Smooth muscle cell (in vitro differentiated cells): ENCODE results near the gene UFD1. TPM values are rescaled to one million over a fixed set of nuclear protein-coding genes. Genes with fewer than 3 reads are reported as not detected.

Experiments
- DNase-seq: peaks from one replicate; lab custom pipeline; 2025; ENCODE audit not compliant: unreplicated experiment; lab: John Stamatoyannopoulos, UW
- H2AFZ ChIP-seq: fragments of 200-600 bp; sonication (generic); 2 replicates; pipeline ENCODE4 v1.6.0; 2016; ENCODE audit warnings: antibody characterized with exemption, low read depth, mild to moderate bottlenecking
- H3F3A ChIP-seq: fragments of 200-600 bp; sonication (generic); 2 replicates; pipeline ENCODE4 v1.6.0; 2017; ENCODE audit warnings: antibody characterized with exemption, low read depth
- H3K27ac ChIP-seq: fragments of 200-600 bp; sonication (generic); 2 replicates; pipeline ENCODE4 v1.5.1; 2016; ENCODE audit warnings: low read depth, mild to moderate bottlenecking
- H3K27me3 ChIP-seq: fragments of 200-600 bp; sonication (generic); 2 replicates; pipeline ENCODE4 v1.6.1; 2016; ENCODE audit warnings: low read depth, mild to moderate bottlenecking
- H3K36me3 ChIP-seq: fragments of 200-600 bp; sonication (generic); 2 replicates; pipeline ENCODE4 v1.5.1; 2016; ENCODE audit warnings: low read depth
- H3K4me1 ChIP-seq: fragments of 200-600 bp; sonication (generic); 2 replicates; pipeline ENCODE4 v1.5.1; 2016; ENCODE audit warnings: low read depth
- H3K4me2 ChIP-seq: fragments of 200-600 bp; sonication (generic); 2 replicates; pipeline ENCODE4 v1.6.0; 2016; ENCODE audit warnings: mild to moderate bottlenecking
- H3K4me3 ChIP-seq: fragments of 200-600 bp; sonication (generic); 2 replicates; pipeline ENCODE4 v1.5.1; 2016; ENCODE audit warnings: mild to moderate bottlenecking
- H3K79me2 ChIP-seq: fragments of 200-600 bp; sonication (generic); 2 replicates; pipeline ENCODE4 v1.6.0; 2016; ENCODE audit warnings: low read depth, mild to moderate bottlenecking
- H3K9ac ChIP-seq: fragments of 200-600 bp; sonication (generic); 2 replicates; pipeline ENCODE4 v1.6.0; 2016; ENCODE audit warnings: low read depth
- H3K9me3 ChIP-seq: fragments of 200-600 bp; sonication (generic); replicated peaks from 2 replicates; pipeline ENCODE4 v1.5.1; 2016; ENCODE audit warnings: low read depth
- H4K20me1 ChIP-seq: fragments of 200-600 bp; sonication (generic); 2 replicates; pipeline ENCODE4 v1.6.0; 2016; ENCODE audit warnings: low read depth
- CTCF ChIP-seq: fragments of 200-600 bp; sonication (generic); IDR thresholded peaks from 2 replicates; pipeline ENCODE4 v1.5.1; 2017; ENCODE audit warnings: borderline replicate concordance, mild to moderate bottlenecking, antibody characterized with exemption; ENCODE audit not compliant: insufficient read depth, poor library complexity, severe bottlenecking
- WGBS: methylation state at CpG from one replicate; pipeline ENCODE4 v1.1.7; 2016; ENCODE audit warnings: low lambda C conversion rate; 5-methylcytosine and 5-hydroxymethylcytosine counted together
- polyA plus RNA-seq: library from polyadenylated mRNA; unstranded; fragments of >200 nt; fragmentation: Nextera tagmentation; extraction: Ambion mirVana; gene quantifications from 2 replicates; pipeline ENCODE4 v1.2.1, GENCODE V29; 2016
- total RNA-seq: library from RNA; depleted of rRNA; stranded (reverse); fragments of >200 nt; gene quantifications from 2 replicates; pipeline ENCODE4 v1.2.3, GENCODE V29; 2014

The UFD1 gene
- total and polyA plus RNA-seq, 2 experiments from 2014 or later: 48.1 to 111 TPM

GRCh38 chr22:19460036-19460435, 19.0 kb downstream of the UFD1 start:
- Histone ChIP-seq H3F3A (no peaks in the 10 kb centered on the region), H3K27me3 (no peaks in the 10 kb centered on the region), H3K36me3 (no peaks in the 10 kb centered on the region), H3K27ac (no peak overlapping the region), H3K4me3 (no peak overlapping the region), H3K4me1 (no peaks in the 10 kb centered on the region), H2AFZ (no peak overlapping the region), H3K9me3 (no peaks in the 10 kb centered on the region), H3K79me2 (no peaks in the 10 kb centered on the region), H3K4me2 (no peak overlapping the region), H4K20me1 (peaks cover 7% of the 10 kb centered on the region), H3K9ac (no peak overlapping the region)
- TF ChIP-seq CTCF: no peak
- DNase-seq: no peak
- WGBS: 90% methylated on average over 2 of the region's 2 CpGs

GRCh38 chr22:19457828-19458428, 21.1 kb downstream of the UFD1 start:
- no peaks in the 10 kb centered on the region for H3K9me3 ChIP-seq
- no peak for TF ChIP-seq CTCF
- H3F3A ChIP-seq: no peaks in the 10 kb centered on the region
- H2AFZ ChIP-seq: no peak overlapping the region
- no peak overlapping the region for H3K27ac ChIP-seq
- H3K79me2 ChIP-seq: no peaks in the 10 kb centered on the region
- H3K9ac ChIP-seq: no peak overlapping the region
- no peaks in the 10 kb centered on the region for H3K4me1 ChIP-seq
- H3K27me3 ChIP-seq: no peaks in the 10 kb centered on the region
- H3K4me2 ChIP-seq: no peak overlapping the region
- H3K4me3 ChIP-seq: no peak overlapping the region
- H3K36me3 ChIP-seq: no peaks in the 10 kb centered on the region
- 99% methylated on average over 8 of the region's 8 CpGs for WGBS
- DNase-seq: no peak
- no peaks in the 10 kb centered on the region for H4K20me1 ChIP-seq

GRCh38 chr22:19456541-19456940, 22.5 kb downstream of the UFD1 start:
- H3K4me1 ChIP-seq: no peaks in the 10 kb centered on the region
- H3K4me3 ChIP-seq: no peak overlapping the region
- H3K9me3 ChIP-seq: no peaks in the 10 kb centered on the region
- H3K27ac ChIP-seq: no peak overlapping the region
- H3K36me3 ChIP-seq: no peaks in the 10 kb centered on the region
- H3K4me2 ChIP-seq: no peak overlapping the region
- WGBS: 97% methylated on average over 10 of the region's 10 CpGs
- H3F3A ChIP-seq: no peaks in the 10 kb centered on the region
- no peak overlapping the region for H3K9ac ChIP-seq
- no peak overlapping the region for H2AFZ ChIP-seq
- no peaks in the 10 kb centered on the region for H3K79me2 ChIP-seq
- no peaks in the 10 kb centered on the region for H4K20me1 ChIP-seq
- H3K27me3 ChIP-seq: no peaks in the 10 kb centered on the region
- TF ChIP-seq CTCF: no peak
- DNase-seq: no peak
